Heart right ventricle (tissue), 16 donors: ENCODE measurements around the gene ZFYVE9. TPM values are rescaled to one million over a fixed set of nuclear protein-coding genes. Genes with fewer than 3 reads are reported as not detected.

Source experiments
- ATAC-seq, 8 donors: fragments of 200-7000 bp; cut with Tn5 transposase; one replicate each; pipeline ENCODE4 v1.9.1; 2020; ENCODE audit warnings: mild to moderate bottlenecking in 8 of 8, moderate library complexity in 8 of 8, moderate number of reproducible peaks in 1 of 8
- DNase-seq, 2 donors: peaks; one replicate each; pipeline ENCODE4 v3.0.0-alpha.2; 2020
- H3K27ac ChIP-seq, 10 donors: fragments of 200-600 bp; sonication (generic) in 2 of 10; one replicate each; pipeline versions ENCODE4 v1.5.0 to v1.8.0; 2020 to 2022; ENCODE audit warnings: mild to moderate bottlenecking in 3 of 10
- H3K27me3 ChIP-seq, 7 donors: fragments of 200-600 bp; one replicate each; pipeline ENCODE4 v1.8.0; 2021 to 2022; ENCODE audit warnings: mild to moderate bottlenecking in 2 of 7
- H3K36me3 ChIP-seq, 9 donors: fragments of 200-600 bp; sonication (generic) in 1 of 9; one replicate each; pipeline versions ENCODE4 v1.5.0 to v1.8.0; 2020 to 2022; ENCODE audit warnings: mild to moderate bottlenecking in 2 of 9
- H3K4me1 ChIP-seq, 9 donors: fragments of 200-600 bp; sonication (generic) in 1 of 9; one replicate each; pipeline versions ENCODE4 v1.5.0 to v1.8.0; 2020 to 2022; ENCODE audit warnings: mild to moderate bottlenecking in 4 of 9
- H3K4me3 ChIP-seq, 10 donors: fragments of 200-600 bp; sonication (generic) in 2 of 10; one replicate each; pipeline versions ENCODE4 v1.5.0 to v1.8.0; 2020 to 2022; ENCODE audit warnings: mild to moderate bottlenecking in 7 of 10, moderate library complexity in 2 of 10
- H3K9me3 ChIP-seq, 11 donors: fragments of 200-600 bp in 10 of 11; sonication (generic) in 2 of 11; one replicate each; pipeline versions ENCODE4 v1.5.0 to v1.8.0; 2013 to 2022; ENCODE audit warnings: mild to moderate bottlenecking in 2 of 11, control low read depth in 1 of 11, moderate library complexity in 1 of 11
- WGBS, 2 donors: extraction: QIAGEN DNeasy Blood & Tissue Kit; methylation state at CpG; one replicate each; pipeline ENCODE4 v1.1.7; 2013; ENCODE audit warnings: inconsistent platforms in 1 of 2; 5-methylcytosine and 5-hydroxymethylcytosine counted together
- intact Hi-C, 10 donors: fragments of 100-400 bp; cut with DNase I; formaldehyde crosslinking; loops; one replicate each; pipeline versions ENCODE4 v1.11.1 to v1.14.2; 2022
- polyA plus RNA-seq, 2 donors: library from polyadenylated mRNA; stranded (reverse); fragments of 200-250 nt; gene quantifications; one replicate each; pipeline ENCODE4 v1.2.3, GENCODE V29; 2013
- total RNA-seq, 10 donors: library from RNA; stranded (reverse); fragmentation: NEBNext Ultra II Directional in 3 of 10; extraction: Animal tissue kit (Norgen Biotek cat#: 25700) in 3 of 10; gene quantifications; one replicate each; pipeline versions ENCODE4 v1.2.1 to v1.2.4, GENCODE V29; 2021 to 2023
- TF ChIP-seq, protein P1 (sequence below), 9 donors: fragments of 200-600 bp; sonication (generic) in 2 of 9; IDR thresholded peaks; one replicate each; pipeline versions ENCODE4 v1.5.0 to v1.8.0; 2021 to 2022; ENCODE audit warnings: antibody characterized with exemption in 9 of 9, mild to moderate bottlenecking in 5 of 9, moderate library complexity in 1 of 9
- donor health status: Arrhythmogenic right ventricular cardiomyopathy.
- donor health status: ischemic (EF 13 %, LVEDD 7.1; RV severe dilation, severe dysfunction).
- donor health status: healthy with polysubstance abuse.
- donor health status: DM: no; HTN: yes; CAD: no.
- donor health status: DM: no; HTN: no; CAD: no.
- donor health status: ischemic (EF 25% LVEDD 6.9; RV normal size, moderate dysfunction).
- donor health status: ischemic (EF 25% LVEDD 5.7; RV mildly dilated, moderate dysfunction).
- donor health status: healthy.
- donor health status: DM: yes; HTN: yes; CAD: no.
- donor health status: Ischemic cardiomyopathy.
- donor health status: ischemic (EF 35%, LVEDD 5.7; RV mildly dilated, moderate dysfunction).
- donor health status: nonischemic (EF 11% LVEDD 7.7; RV severe dilation, severe dysfunction).
- donor health status: DM: yes; HTN: yes; CAD: no.
- donor health status: PGD.
- donor health status: ischemic (EF 29% LVEDD 5.4; RV normal size, mild dysfunction).
- donor health status: nonischemic (EF 23%, LVEDD 6.1; RV moderate dilation, normal function).

The ZFYVE9 gene
- total and polyA plus RNA-seq, 12 donors: 2.6 to 22.2 (median 15.6) TPM

DNA sequence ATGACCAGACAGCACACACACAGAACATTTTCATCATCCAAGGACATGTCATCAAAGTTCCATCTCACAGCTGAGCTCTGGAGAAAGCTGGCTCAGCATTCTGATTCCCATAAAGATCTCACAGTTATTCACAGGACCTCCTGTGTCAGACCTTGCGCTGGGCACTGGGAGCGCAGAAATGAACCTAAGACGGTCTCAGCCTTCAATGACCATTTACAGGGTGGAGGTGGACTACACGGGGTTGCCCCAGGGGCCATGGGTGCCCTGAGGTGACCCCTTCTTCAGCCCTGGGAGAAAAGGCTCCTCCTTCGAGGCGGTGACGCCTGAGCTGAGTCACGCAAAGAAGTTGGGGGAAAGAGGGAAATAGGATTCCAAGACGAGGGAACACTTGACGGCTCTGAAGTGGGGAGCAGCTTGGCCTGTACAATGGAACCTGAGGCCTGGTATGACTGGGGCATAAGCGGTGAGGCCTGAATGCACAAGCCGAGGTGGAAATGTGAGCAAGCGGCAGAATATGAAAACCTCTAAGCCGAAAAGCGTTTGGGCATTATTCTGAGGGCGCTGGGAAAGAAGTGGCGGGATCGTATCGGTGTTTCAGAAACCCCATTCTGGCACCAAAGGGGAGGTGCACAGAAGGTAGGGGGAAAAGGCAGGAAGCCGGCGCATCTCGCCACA lies 223.3 kb downstream of the ZFYVE9 start:
- no peaks in the 10 kb centered on the region for H3K9me3 ChIP-seq
- 8 to 9% methylated on average over 22 of the region's 22 CpGs for WGBS, 2 donors
- DNase-seq: peak; percentile 38 to 57
- TF ChIP-seq, protein P1, sequence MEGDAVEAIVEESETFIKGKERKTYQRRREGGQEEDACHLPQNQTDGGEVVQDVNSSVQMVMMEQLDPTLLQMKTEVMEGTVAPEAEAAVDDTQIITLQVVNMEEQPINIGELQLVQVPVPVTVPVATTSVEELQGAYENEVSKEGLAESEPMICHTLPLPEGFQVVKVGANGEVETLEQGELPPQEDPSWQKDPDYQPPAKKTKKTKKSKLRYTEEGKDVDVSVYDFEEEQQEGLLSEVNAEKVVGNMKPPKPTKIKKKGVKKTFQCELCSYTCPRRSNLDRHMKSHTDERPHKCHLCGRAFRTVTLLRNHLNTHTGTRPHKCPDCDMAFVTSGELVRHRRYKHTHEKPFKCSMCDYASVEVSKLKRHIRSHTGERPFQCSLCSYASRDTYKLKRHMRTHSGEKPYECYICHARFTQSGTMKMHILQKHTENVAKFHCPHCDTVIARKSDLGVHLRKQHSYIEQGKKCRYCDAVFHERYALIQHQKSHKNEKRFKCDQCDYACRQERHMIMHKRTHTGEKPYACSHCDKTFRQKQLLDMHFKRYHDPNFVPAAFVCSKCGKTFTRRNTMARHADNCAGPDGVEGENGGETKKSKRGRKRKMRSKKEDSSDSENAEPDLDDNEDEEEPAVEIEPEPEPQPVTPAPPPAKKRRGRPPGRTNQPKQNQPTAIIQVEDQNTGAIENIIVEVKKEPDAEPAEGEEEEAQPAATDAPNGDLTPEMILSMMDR (IDR thresholded peaks at IDR 0.05): no peak
- H3K36me3 ChIP-seq: peaks cover 0 to 41% (median 21%) of the 10 kb centered on the region in 9 donors
- peak overlapping the region; percentile 48 to 98 (median 85) for H3K4me3 ChIP-seq
- intact Hi-C loops: loop anchor here in 2 of 10 donors (5.0 to 10.0 kb wide), 2 partner anchors 320 to 322 kb away; no protein-coding TSS in a partner anchor
- peaks cover 0 to 26% (median 12%) of the 10 kb centered on the region in 9 donors for H3K4me1 ChIP-seq
- peaks cover 0 to 10% (median 0%) of the 10 kb centered on the region in 7 donors for H3K27me3 ChIP-seq
- ATAC-seq: peak in 7 of 8 donors; percentile 1 to 25 (median 10)
- H3K27ac ChIP-seq: peak overlapping the region; percentile 46 to 99 (median 90)

DNA sequence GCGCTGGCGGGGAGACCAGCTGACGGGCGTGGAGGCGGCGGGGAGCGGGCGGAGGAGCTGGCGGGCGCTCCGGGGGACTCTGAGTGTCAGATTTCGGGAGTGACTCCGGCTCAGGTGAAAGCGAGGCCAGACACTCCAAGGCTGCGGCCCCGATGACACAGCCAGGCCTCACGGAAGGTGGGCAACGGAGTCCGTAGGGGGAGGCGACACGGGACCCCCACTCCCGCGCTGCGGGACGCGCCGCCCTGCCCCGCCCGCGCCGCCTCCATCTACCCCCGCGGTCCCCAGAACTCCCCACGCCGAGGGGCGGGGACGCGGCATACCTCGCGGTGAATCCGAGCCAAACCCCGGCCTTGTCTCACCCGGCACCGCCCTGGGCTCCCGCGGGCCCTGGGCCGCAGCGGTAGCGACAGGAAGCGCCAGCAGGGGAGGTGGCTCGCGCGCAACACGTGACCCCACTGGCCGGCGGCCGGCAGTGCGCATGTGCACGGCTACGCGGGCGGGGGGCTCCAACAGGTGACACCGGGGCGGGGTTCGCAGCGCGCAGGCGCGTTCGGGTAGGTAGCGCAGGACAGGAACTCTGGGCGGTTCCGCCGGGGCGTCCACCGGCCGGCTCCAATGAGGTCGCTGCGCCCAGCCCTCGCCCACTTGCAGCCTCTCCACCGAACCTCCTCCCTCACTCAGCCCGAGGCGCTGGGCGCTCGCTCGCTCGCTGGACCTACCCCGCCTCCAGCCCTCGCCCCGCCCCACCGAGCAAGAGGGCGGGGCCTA lies 224.0 kb downstream of the ZFYVE9 start, which contains the start of gene CC2D1B:
CC2D1B (minus strand) TSS at position 460 of the 771 bp plus-strand sequence. CDS start 1,585 bp downstream, outside the sequence.
- H3K4me1 ChIP-seq: peaks cover 0 to 26% (median 12%) of the 10 kb centered on the region in 9 donors
- no peaks in the 10 kb centered on the region for H3K9me3 ChIP-seq
- H3K4me3 ChIP-seq: peak within 1 kb of the TSS; percentile 48 to 98 (median 85)
- intact Hi-C loops: loop anchor here in 5 of 10 donors (1.0 to 10.0 kb wide), 4 partner anchors 38 to 321 kb away; partner anchors contain the start of genes ORC1 (in 3 of the 5) and PRPF38A (in 3 of the 5)
- peaks cover 0 to 10% (median 0%) of the 10 kb centered on the region in 7 donors for H3K27me3 ChIP-seq
- ATAC-seq: peak; percentile 95 to 98 (median 97)
- H3K27ac ChIP-seq: peak within 1 kb of the TSS; percentile 46 to 99 (median 90)
- WGBS, 2 donors: 0 to 1% methylated on average over 77 to 92 of the region's 92 CpGs
- DNase-seq: peak; percentile 97 to 99
- peaks cover 0 to 34% (median 14%) of the 10 kb centered on the region in 9 donors for H3K36me3 ChIP-seq
- TF ChIP-seq, protein P1 (IDR thresholded peaks at IDR 0.05): peak in 5 of 9 donors; percentile 22 to 48 (median 29)

DNA sequence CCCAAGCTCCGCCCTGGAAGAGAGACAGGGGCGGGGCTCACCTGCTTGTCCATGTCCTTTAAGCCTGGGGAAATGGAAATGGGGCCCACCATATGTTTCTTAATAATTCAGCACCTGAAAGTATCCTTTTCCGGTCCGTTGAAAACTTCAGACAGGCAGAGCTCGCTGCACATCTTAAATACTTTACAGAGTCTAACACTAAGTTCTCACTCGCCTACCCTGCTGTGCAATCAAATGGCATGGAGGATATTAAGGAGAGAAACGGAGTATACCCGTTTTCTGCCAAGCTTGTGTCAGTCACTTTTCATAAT lies 224.6 kb downstream of the ZFYVE9 start:
- ATAC-seq (no peak), DNase-seq (no peak)
- intact Hi-C loops: loop anchor here in 5 of 10 donors (1.0 to 10.0 kb wide), 4 partner anchors 38 to 321 kb away; partner anchors contain the start of genes ORC1 (in 3 of the 5) and PRPF38A (in 3 of the 5)
- H3K4me3 ChIP-seq: peak overlapping the region; percentile 48 to 98 (median 85)
- H3K9me3 ChIP-seq: no peaks in the 10 kb centered on the region
- H3K27me3 ChIP-seq: peaks cover 0 to 10% (median 0%) of the 10 kb centered on the region in 7 donors
- H3K36me3 ChIP-seq: peaks cover 0 to 30% (median 10%) of the 10 kb centered on the region in 9 donors
- peak overlapping the region in 9 of 10 donors; percentile 83 to 99 (median 90) for H3K27ac ChIP-seq
- H3K4me1 ChIP-seq: peaks cover 0 to 26% (median 12%) of the 10 kb centered on the region in 9 donors
- TF ChIP-seq, protein P1 (IDR thresholded peaks at IDR 0.05): no peak
- WGBS, 2 donors: 14 to 19% methylated on average over 8 of the region's 8 CpGs

DNA sequence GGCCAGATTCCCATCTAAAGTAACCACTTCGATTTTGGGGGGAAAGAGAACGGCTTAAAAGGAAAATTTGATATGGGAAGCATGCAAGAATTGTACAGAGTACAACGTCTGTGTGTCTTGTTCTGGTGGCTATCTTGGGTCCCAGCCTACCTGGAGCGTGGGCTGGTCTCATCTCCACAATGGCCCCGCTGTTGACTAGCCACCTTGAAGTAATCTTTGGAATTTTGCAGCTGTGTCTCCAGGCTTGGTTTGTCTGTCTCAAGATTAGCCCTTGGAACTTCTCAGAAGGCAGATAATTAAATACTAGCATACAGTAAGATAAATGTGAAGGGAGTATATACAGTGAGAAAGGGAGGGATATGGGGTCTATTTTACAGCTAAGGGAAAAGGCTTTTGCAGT lies 225.4 kb downstream of the ZFYVE9 start:
- no peak overlapping the region for H3K27ac ChIP-seq
- H3K27me3 ChIP-seq: peaks cover 0 to 10% (median 0%) of the 10 kb centered on the region in 7 donors
- TF ChIP-seq, protein P1 (IDR thresholded peaks at IDR 0.05): no peak
- no peak for DNase-seq
- peaks cover 0 to 26% (median 12%) of the 10 kb centered on the region in 9 donors for H3K4me1 ChIP-seq
- WGBS, 2 donors: 80 to 81% methylated on average over 5 of the region's 5 CpGs
- intact Hi-C loops: loop anchor here in 3 of 10 donors (2.0 to 10.0 kb wide), 3 partner anchors 38 to 320 kb away; partner anchors contain the start of genes ORC1 (in 1 of the 3) and PRPF38A (in 1 of the 3)
- H3K36me3 ChIP-seq: peaks cover 0 to 28% (median 2%) of the 10 kb centered on the region in 9 donors
- no peak overlapping the region for H3K4me3 ChIP-seq
- no peaks in the 10 kb centered on the region for H3K9me3 ChIP-seq
- no peak for ATAC-seq
